DND-41 (cell line): ENCODE data around the gene SEC61A2.

ENCODE experiments used
- ATAC-seq: fragments of 200-7000 bp; cut with Tn5 transposase; 3 replicates; pipeline ENCODE4 v1.9.1; 2021; ENCODE audit warnings: low read depth; ENCODE audit not compliant: insufficient read depth
- DNase-seq: peaks from one replicate; pipeline ENCODE4 v3.0.0-alpha.2; 2020
- H2AFZ ChIP-seq: 2 replicates; pipeline ENCODE4 v1.6.0; 2012; ENCODE audit warnings: low read depth, low read length
- H3K27ac ChIP-seq: 2 replicates; pipeline ENCODE4 v1.5.1; 2012; ENCODE audit warnings: low read length, inconsistent platforms
- H3K27me3 ChIP-seq: fragments of 200-600 bp; sonication (generic); 2 replicates; pipeline ENCODE4 v1.6.0; 2012; ENCODE audit warnings: low read length, mild to moderate bottlenecking, inconsistent platforms; ENCODE audit not compliant: insufficient read depth, poor library complexity
- H3K36me3 ChIP-seq: 2 replicates; pipeline ENCODE4 v1.5.1; 2012; ENCODE audit warnings: low read length, inconsistent platforms; ENCODE audit not compliant: insufficient read depth
- H3K4me1 ChIP-seq: 2 replicates; pipeline ENCODE4 v1.5.1; 2012; ENCODE audit warnings: mild to moderate bottlenecking, low read length; ENCODE audit not compliant: insufficient read depth
- H3K4me2 ChIP-seq: 2 replicates; pipeline ENCODE4 v1.6.0; 2012; ENCODE audit warnings: mild to moderate bottlenecking, moderate library complexity, low read length, inconsistent platforms; ENCODE audit not compliant: insufficient read depth
- H3K4me3 ChIP-seq, 2 experiments: fragments of 200-600 bp in 1 of 2; shearing (Covaris generic) in 1 of 2; 2 replicates each; pipeline ENCODE4 v1.5.1; 2012 to 2016; ENCODE audit warnings: inconsistent platforms in 2 of 2, low read length in 2 of 2, mild to moderate bottlenecking in 2 of 2, low read depth in 1 of 2, moderate library complexity in 1 of 2
- H3K79me2 ChIP-seq: 2 replicates; pipeline ENCODE4 v1.6.0; 2012; ENCODE audit warnings: low read length, inconsistent platforms; ENCODE audit not compliant: insufficient read depth
- H3K9ac ChIP-seq: 2 replicates; pipeline ENCODE4 v1.6.0; 2012; ENCODE audit warnings: low read depth, mild to moderate bottlenecking, inconsistent platforms, low read length, moderate library complexity
- H3K9me3 ChIP-seq: 2 replicates; pipeline ENCODE4 v1.5.1; 2012; ENCODE audit warnings: low read length, moderate library complexity, mild to moderate bottlenecking, inconsistent platforms; ENCODE audit not compliant: insufficient read depth, severe bottlenecking
- H4K20me1 ChIP-seq: 2 replicates; pipeline ENCODE4 v1.6.0; 2012; ENCODE audit warnings: low read length; ENCODE audit not compliant: insufficient read depth
- EZH2 ChIP-seq: IDR thresholded peaks from 3 replicates; pipeline ENCODE4 v1.6.1; 2012; ENCODE audit warnings: borderline replicate concordance, low read depth, mild to moderate bottlenecking, moderate library complexity, low read length, inconsistent platforms; ENCODE audit not compliant: severe bottlenecking
- TF ChIP-seq, protein P1 (sequence below): IDR thresholded peaks from 2 replicates; pipeline ENCODE4 v1.5.1; 2012; ENCODE audit warnings: borderline replicate concordance, low read length, moderate library complexity, mild to moderate bottlenecking; ENCODE audit not compliant: poor library complexity, severe bottlenecking; ENCODE audit errors: extremely low read depth

The SEC61A2 gene

DNA sequence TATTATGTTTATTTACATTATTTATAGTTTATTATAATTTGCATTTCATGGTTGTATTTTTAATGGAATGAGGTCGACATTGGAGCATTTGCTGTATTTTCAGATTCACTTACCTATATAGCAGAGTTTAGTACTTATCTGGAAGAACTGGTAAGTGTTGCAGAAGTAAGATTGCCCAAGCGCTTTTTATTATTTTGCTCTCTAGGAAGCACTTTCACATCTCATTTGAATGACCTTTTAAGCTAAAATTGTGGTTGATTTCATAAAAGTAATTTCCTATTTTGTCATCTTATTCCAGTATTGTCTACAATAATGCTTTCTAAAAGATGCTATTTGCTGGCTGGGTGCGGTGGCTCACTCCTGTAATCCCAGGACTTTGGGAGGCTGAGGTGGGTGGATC, 28.6 kb downstream of the SEC61A2 start:
- no peak for DNase-seq
- Histone ChIP-seq H3K27ac (no peak overlapping the region), H3K36me3 (peaks cover 72% of the 10 kb centered on the region)

DNA sequence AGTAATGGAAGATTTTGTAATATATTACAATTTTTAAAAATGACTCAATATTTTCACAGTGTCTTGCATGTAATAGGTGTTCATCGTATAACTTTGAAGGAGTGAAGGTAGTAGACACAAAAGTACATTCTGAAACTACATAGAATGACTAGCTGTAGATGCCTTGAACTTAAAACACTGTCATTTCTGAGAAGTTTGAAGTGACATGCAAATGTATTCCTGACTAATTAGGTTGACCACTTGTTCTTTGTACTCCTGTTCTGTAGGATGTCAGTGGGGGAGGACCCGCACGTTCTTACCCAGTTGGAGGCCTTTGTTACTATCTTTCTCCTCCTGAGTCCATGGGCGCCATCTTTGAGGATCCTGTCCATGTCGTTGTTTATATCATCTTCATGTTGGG, 31.2 kb downstream of the SEC61A2 start:
- TF ChIP-seq, protein P1, sequence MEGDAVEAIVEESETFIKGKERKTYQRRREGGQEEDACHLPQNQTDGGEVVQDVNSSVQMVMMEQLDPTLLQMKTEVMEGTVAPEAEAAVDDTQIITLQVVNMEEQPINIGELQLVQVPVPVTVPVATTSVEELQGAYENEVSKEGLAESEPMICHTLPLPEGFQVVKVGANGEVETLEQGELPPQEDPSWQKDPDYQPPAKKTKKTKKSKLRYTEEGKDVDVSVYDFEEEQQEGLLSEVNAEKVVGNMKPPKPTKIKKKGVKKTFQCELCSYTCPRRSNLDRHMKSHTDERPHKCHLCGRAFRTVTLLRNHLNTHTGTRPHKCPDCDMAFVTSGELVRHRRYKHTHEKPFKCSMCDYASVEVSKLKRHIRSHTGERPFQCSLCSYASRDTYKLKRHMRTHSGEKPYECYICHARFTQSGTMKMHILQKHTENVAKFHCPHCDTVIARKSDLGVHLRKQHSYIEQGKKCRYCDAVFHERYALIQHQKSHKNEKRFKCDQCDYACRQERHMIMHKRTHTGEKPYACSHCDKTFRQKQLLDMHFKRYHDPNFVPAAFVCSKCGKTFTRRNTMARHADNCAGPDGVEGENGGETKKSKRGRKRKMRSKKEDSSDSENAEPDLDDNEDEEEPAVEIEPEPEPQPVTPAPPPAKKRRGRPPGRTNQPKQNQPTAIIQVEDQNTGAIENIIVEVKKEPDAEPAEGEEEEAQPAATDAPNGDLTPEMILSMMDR, result no peak
- TF ChIP-seq EZH2, result no peak
- no peak overlapping the region for H3K4me2 ChIP-seq

More for the DNA sequence above, 28.6 kb downstream of the SEC61A2 start:
- TF ChIP-seq, protein P1, result no peak
- no peak for TF ChIP-seq EZH2
- no peak for ATAC-seq
- no peak overlapping the region for H3K4me3 ChIP-seq
- no peaks in the 10 kb centered on the region for H3K27me3 ChIP-seq
- H3K4me1 ChIP-seq, result no peaks in the 10 kb centered on the region
- no peaks in the 10 kb centered on the region for H4K20me1 ChIP-seq
- H2AFZ ChIP-seq, result no peak overlapping the region
- H3K79me2 ChIP-seq, result no peaks in the 10 kb centered on the region
- H3K9ac ChIP-seq, result no peak overlapping the region
- H3K9me3 ChIP-seq, result no peaks in the 10 kb centered on the region
- H3K4me2 ChIP-seq, result no peak overlapping the region

DNA sequence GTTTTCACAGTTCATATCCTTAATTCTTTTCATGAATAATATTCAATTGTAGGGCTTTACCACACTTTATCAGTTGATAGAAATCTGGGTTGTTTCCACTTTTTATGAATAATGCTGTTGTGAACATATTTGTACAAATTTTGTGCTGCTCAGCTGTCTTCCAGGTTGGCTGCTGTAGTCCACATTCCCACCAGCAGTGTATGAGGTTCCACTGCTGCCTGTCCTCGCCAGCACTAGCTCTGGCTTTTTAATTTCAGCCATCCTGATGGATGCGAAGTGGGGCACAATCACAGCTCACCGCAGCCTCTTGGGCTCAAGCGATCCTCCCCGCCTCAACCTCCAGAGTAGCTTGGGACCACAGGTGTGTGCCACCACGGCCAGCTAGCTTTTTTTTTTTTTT, 33.5 kb downstream of the SEC61A2 start:
- H4K20me1 ChIP-seq, result no peaks in the 10 kb centered on the region
- no peaks in the 10 kb centered on the region for H3K9me3 ChIP-seq
- no peak overlapping the region for H3K4me2 ChIP-seq
- no peak for TF ChIP-seq EZH2
- TF ChIP-seq, protein P1, result no peak
- H3K4me1 ChIP-seq, result no peaks in the 10 kb centered on the region
- no peak overlapping the region for H3K4me3 ChIP-seq
- no peak overlapping the region for H3K27ac ChIP-seq
- no peak overlapping the region for H3K9ac ChIP-seq
- no peaks in the 10 kb centered on the region for H3K27me3 ChIP-seq
- H3K79me2 ChIP-seq, result no peaks in the 10 kb centered on the region
- no peak for ATAC-seq
- H2AFZ ChIP-seq, result no peak overlapping the region
- peaks cover 88% of the 10 kb centered on the region for H3K36me3 ChIP-seq
- DNase-seq, result no peak

More for the DNA sequence above, 31.2 kb downstream of the SEC61A2 start:
- no peak for ATAC-seq
- Histone ChIP-seq H3K27me3 (no peaks in the 10 kb centered on the region), H3K27ac (no peak overlapping the region), H3K79me2 (no peaks in the 10 kb centered on the region), H2AFZ (no peak overlapping the region), H3K4me3 (no peak overlapping the region), H3K36me3 (peaks cover 78% of the 10 kb centered on the region), H3K9me3 (no peaks in the 10 kb centered on the region), H3K4me1 (no peaks in the 10 kb centered on the region), H4K20me1 (no peaks in the 10 kb centered on the region), H3K9ac (no peak overlapping the region)
- no peak for DNase-seq

DNA sequence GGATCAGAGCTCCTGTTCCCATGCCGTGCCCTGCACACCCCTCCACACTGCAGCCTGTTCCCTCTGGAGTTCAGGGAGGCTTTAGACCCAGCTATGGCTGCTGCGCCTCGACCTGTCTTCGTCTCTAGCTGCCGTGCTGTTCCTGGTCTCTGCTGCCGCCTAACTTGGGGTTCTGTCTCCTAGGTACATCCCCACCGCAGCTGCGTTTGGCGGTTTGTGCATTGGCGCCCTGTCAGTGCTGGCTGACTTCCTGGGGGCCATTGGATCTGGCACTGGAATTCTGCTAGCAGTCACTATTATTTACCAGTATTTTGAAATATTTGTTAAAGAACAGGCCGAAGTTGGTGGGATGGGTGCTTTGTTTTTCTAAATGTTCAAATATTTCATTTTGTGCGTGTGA, 34.6 kb downstream of the SEC61A2 start:
- no peaks in the 10 kb centered on the region for H3K9me3 ChIP-seq
- no peaks in the 10 kb centered on the region for H4K20me1 ChIP-seq
- DNase-seq (no peak), ATAC-seq (no peak)
- H3K9ac ChIP-seq, result no peak overlapping the region
- H3K4me1 ChIP-seq, result no peaks in the 10 kb centered on the region
- H3K27ac ChIP-seq, result no peak overlapping the region
- no peak for TF ChIP-seq EZH2
- TF ChIP-seq, protein P1, result no peak
- H2AFZ ChIP-seq, result no peak overlapping the region
- H3K4me3 ChIP-seq, result no peak overlapping the region
- H3K79me2 ChIP-seq, result no peaks in the 10 kb centered on the region
- H3K27me3 ChIP-seq, result no peaks in the 10 kb centered on the region
- H3K36me3 ChIP-seq, result peaks cover 90% of the 10 kb centered on the region
- H3K4me2 ChIP-seq, result no peak overlapping the region
